Neutrophil (primary cell): ENCODE data around the gene KDM1B.

ENCODE experiments used
- H3K27ac ChIP-seq: fragments of 200-600 bp; sonication (generic); 2 replicates; pipeline ENCODE4 v1.5.1; 2016; ENCODE audit warnings: mild to moderate bottlenecking, moderate library complexity
- H3K27me3 ChIP-seq: fragments of 200-600 bp; sonication (generic); 2 replicates; pipeline ENCODE4 v1.6.0; 2016; ENCODE audit warnings: mild to moderate bottlenecking
- H3K36me3 ChIP-seq: fragments of 200-600 bp; sonication (generic); 2 replicates; pipeline ENCODE4 v1.5.1; 2017
- H3K4me1 ChIP-seq, 2 experiments: fragments of 200-600 bp in 1 of 2; sonication (generic) in 1 of 2; 1 replicate in 1 of 2; 2 replicates in 1 of 2; pipeline versions ENCODE4 v1.5.1 to v1.6.1; 2013 to 2016; ENCODE audit warnings: low read depth in 1 of 2, low read length in 1 of 2, mild to moderate bottlenecking in 1 of 2, moderate library complexity in 1 of 2; ENCODE audit not compliant: control insufficient read depth in 1 of 2, insufficient read depth in 1 of 2
- H3K4me3 ChIP-seq, 2 experiments: fragments of 200-600 bp in 1 of 2; sonication (generic) in 1 of 2; 1 replicate in 1 of 2; 2 replicates in 1 of 2; pipeline ENCODE4 v1.5.1; 2013 to 2016; ENCODE audit warnings: low read depth in 1 of 2, low read length in 1 of 2, mild to moderate bottlenecking in 1 of 2, moderate library complexity in 1 of 2
- H3K9me3 ChIP-seq: fragments of 200-600 bp; sonication (generic); 2 replicates; pipeline ENCODE4 v1.5.1; 2016
- CTCF ChIP-seq: fragments of 200-600 bp; sonication (generic); IDR thresholded peaks from 2 replicates; pipeline ENCODE4 v1.5.1; 2016; ENCODE audit warnings: antibody characterized with exemption

The KDM1B gene

GRCh38 chr6:18151801-18152200 is 3.4 kb upstream of the KDM1B start:
- Histone ChIP-seq H3K4me1 (peaks cover 39 to 40% of the 10 kb centered on the region in 2 experiments), H3K9me3 (no peaks in the 10 kb centered on the region), H3K27me3 (no peaks in the 10 kb centered on the region), H3K27ac (peak overlapping the region; percentile 99), H3K36me3 (peaks cover 5% of the 10 kb centered on the region), H3K4me3 (no peak overlapping the region)
- no peak for TF ChIP-seq CTCF

GRCh38 chr6:18153311-18153703 is 1.9 kb upstream of the KDM1B start:
- no peaks in the 10 kb centered on the region for H3K36me3 ChIP-seq
- H3K9me3 ChIP-seq: no peaks in the 10 kb centered on the region
- H3K27ac ChIP-seq: peak overlapping the region; percentile 99
- TF ChIP-seq CTCF: no peak
- H3K4me1 ChIP-seq: peaks cover 52 to 53% of the 10 kb centered on the region in 2 experiments
- no peak overlapping the region for H3K4me3 ChIP-seq
- H3K27me3 ChIP-seq: no peaks in the 10 kb centered on the region

GRCh38 chr6:18154507-18155149 is 594 bp upstream of the KDM1B start, which contains the start of gene TPMT:
TPMT (minus strand) TSS chr6:18155077; CDS start chr6:18149127, 5,950 bp downstream.
- no peak for TF ChIP-seq CTCF
- peaks cover 6% of the 10 kb centered on the region for H3K36me3 ChIP-seq
- no peaks in the 10 kb centered on the region for H3K9me3 ChIP-seq
- H3K27ac ChIP-seq: peak within 1 kb of the TSS; percentile 99
- peaks cover 57 to 63% of the 10 kb centered on the region in 2 experiments for H3K4me1 ChIP-seq
- peak within 1 kb of the TSS; percentile 88 to 98 for H3K4me3 ChIP-seq
- H3K27me3 ChIP-seq: no peaks in the 10 kb centered on the region

- peak overlapping the region; percentile 88 to 98 for H3K4me3 ChIP-seq
- peaks cover 60 to 66% of the 10 kb centered on the region in 2 experiments for H3K4me1 ChIP-seq
- no peaks in the 10 kb centered on the region for H3K27me3 ChIP-seq
- H3K27ac ChIP-seq: peak overlapping the region; percentile 99
- TF ChIP-seq CTCF: peak; percentile 44
- peaks cover 19% of the 10 kb centered on the region for H3K36me3 ChIP-seq
- H3K9me3 ChIP-seq: no peaks in the 10 kb centered on the region
These were observed 721 bp downstream of the KDM1B start for GRCh38 chr6:18155864-18156421.

- Histone ChIP-seq H3K9me3 (no peaks in the 10 kb centered on the region), H3K4me3 (no peak overlapping the region), H3K27ac (peak overlapping the region; percentile 78), H3K4me1 (peaks cover 35 to 41% of the 10 kb centered on the region in 2 experiments), H3K27me3 (no peaks in the 10 kb centered on the region), H3K36me3 (peaks cover 67% of the 10 kb centered on the region)
- TF ChIP-seq CTCF: no peak
These were observed 5.7 kb downstream of the KDM1B start for GRCh38 chr6:18160911-18161310.
